ENCODE results near the gene RABL3. TPM values are rescaled to one million over a fixed set of nuclear protein-coding genes. Genes with fewer than 3 reads are reported as not detected.

RABL3 gene
- total and polyA plus RNA-seq, 2 of the 4 experiments (the other 2 are of a cell fraction), result 5.3 to 17.0 TPM

DNA sequence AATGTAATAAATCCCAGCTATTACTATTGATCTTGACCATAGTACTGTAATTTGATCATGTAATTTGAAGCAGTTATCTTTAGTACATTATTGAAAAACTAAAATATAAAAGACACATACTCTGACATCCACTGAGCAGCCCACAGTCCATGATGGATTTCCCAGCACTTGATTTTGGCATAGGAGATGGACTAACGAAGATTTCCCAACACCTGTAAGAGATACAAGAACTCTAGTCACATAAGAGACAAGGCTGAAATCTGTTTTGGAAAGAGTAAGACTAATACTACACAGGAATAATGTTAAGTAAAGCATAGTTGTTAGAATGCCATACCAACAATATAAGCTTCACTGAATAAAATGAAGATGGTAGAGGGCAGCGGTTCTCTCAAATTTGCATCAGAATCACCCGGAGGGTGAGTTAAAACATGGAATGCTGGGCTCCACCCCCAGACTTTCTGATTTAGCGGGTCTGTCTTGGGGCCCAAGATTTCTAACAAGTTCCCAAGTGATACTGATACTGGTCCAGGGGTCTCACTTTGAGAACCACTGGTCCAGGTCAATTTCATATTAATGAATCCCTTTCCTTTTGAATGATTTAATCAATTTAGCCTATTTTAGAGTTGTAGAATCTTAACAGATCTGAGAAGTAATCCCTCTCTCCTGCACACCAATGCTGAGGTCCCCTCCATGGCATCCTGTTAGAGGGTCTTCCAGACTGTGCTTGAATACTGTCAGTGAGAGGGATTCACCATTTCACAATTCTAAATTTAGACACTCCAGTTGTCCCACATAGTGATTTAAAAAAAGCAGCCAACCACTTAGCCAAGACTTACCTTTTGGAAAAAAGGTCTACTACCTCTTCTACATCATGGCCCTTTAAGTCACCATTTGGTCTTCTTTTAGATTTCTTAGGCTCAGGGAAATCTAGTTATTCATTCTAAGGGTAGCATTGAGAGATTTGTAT, 11.5 kb downstream of the RABL3 start (continued):
- no peak for TF ChIP-seq ELK1 (IDR thresholded peaks at IDR 0.05; ENCODE audit: borderline replicate concordance, low read depth, low read length)

- H2AFZ ChIP-seq (replicated peaks; ENCODE audit: low read length, poor library complexity), result no peak overlapping the region
- H3K4me1 ChIP-seq (ENCODE audit: control insufficient read depth, insufficient read depth, low read length), result peaks cover 1% of the 10 kb centered on the region; the same call in 1 of the 2 replicates
- H2BK15ac ChIP-seq (ENCODE audit: low read depth, low read length), result no peak overlapping the region
- no TSS peak for BruUV-seq (replicated peaks)
- no peaks in the 10 kb centered on the region for H3K9me1 ChIP-seq (ENCODE audit: insufficient read depth, low read length)
- H2AK5ac ChIP-seq (ENCODE audit: low read depth, low read length), result no peak overlapping the region
- H2BK5ac ChIP-seq (ENCODE audit: low read depth, low read length, poor library complexity, severe bottlenecking), result no peak overlapping the region
- CTCF ChIA-PET, result no interaction called here
- H2AK9ac ChIP-seq (replicated peaks; ENCODE audit: low read depth, low read length, poor library complexity), result no peak overlapping the region
- H3K9ac ChIP-seq (ENCODE audit: low read depth, low read length), result no peak overlapping the region
- no peak overlapping the region for H3K4ac ChIP-seq (ENCODE audit: low read depth, low read length)
- DNase-seq, result peak; percentile 23
- H3K79me1 ChIP-seq (ENCODE audit: low read depth in 1 of 2, low read length in 2 of 2), result peaks cover 0 to 12% of the 10 kb centered on the region in 2 experiments; a peak in 3 of 4 replicates
- H3K4me2 ChIP-seq (ENCODE audit: low read depth, low read length), result no peak overlapping the region
- no peaks in the 10 kb centered on the region for H3K27me3 ChIP-seq (ENCODE audit: control insufficient read depth, insufficient read depth, low read length)
- no peaks in the 10 kb centered on the region for H4K20me1 ChIP-seq (ENCODE audit: insufficient read depth, low read length)
- no peaks in the 10 kb centered on the region for H3K36me3 ChIP-seq (ENCODE audit: control insufficient read depth, insufficient read depth, low read length)
- ATAC-seq (ENCODE audit: low read depth), result peak; percentile 59
- in situ Hi-C loops (cut with MboI; ENCODE audit: low sequenced_read_pairs), result no loop called here
- H3K18ac ChIP-seq (ENCODE audit: low read depth, low read length), result no peak overlapping the region
- H3K9me3 ChIP-seq (ENCODE audit: control insufficient read depth, insufficient read depth, low read length), result no peaks in the 10 kb centered on the region
- no peak overlapping the region for H3K56ac ChIP-seq (ENCODE audit: extremely low read depth, insufficient read depth, low read length)
- H4K5ac ChIP-seq (ENCODE audit: low read depth, low read length), result no peak overlapping the region
- no peak for TF ChIP-seq MXI1 (IDR thresholded peaks at IDR 0.05; ENCODE audit: borderline replicate concordance, low read depth, low read length)
- no peak for TF ChIP-seq SMC3 (IDR thresholded peaks at IDR 0.05; ENCODE audit: low read depth, low read length)
- no peak for TF ChIP-seq RFX5 (IDR thresholded peaks at IDR 0.05; ENCODE audit: low read depth, low read length)
- no peak for TF ChIP-seq BHLHE40 (IDR thresholded peaks at IDR 0.05; ENCODE audit: low read depth, low read length)
- TF ChIP-seq USF2 (IDR thresholded peaks at IDR 0.05; ENCODE audit: low read depth, low read length), result no peak
- TF ChIP-seq RAD21 (IDR thresholded peaks at IDR 0.05; ENCODE audit: low read length), result no peak
- no peak for TF ChIP-seq RCOR1 (IDR thresholded peaks at IDR 0.05; ENCODE audit: insufficient replicate concordance, low read length)
- TF ChIP-seq NFE2L2 (IDR thresholded peaks at IDR 0.05; ENCODE audit: low read depth, low read length), result no peak
- no peak for TF ChIP-seq MAZ (IDR thresholded peaks at IDR 0.05; ENCODE audit: borderline replicate concordance, low read depth, low read length)
- TF ChIP-seq FOS (IDR thresholded peaks at IDR 0.05; ENCODE audit: low read depth, low read length), result no peak
- no peak for TF ChIP-seq POLR2A (IDR thresholded peaks at IDR 0.05; ENCODE audit: low read depth, low read length)
- TF ChIP-seq MAFK (IDR thresholded peaks at IDR 0.05; ENCODE audit: low read depth, low read length), result no peak
- POLR2A ChIA-PET (ENCODE audit: unreplicated experiment), result no interaction called here
- WGBS, 2 experiments (ENCODE audit: extremely low coverage in 2 of 2, insufficient read length in 1 of 2), result no CpG with 5 or more reads among the region's 1 CpG
- dilution Hi-C loops (cut with HindIII; ENCODE audit: low sequenced_read_pairs, unreplicated experiment), result no loop called here
- H3K14ac ChIP-seq (replicated peaks; ENCODE audit: low read depth, low read length), result no peak overlapping the region
- no peak overlapping the region for H2BK20ac ChIP-seq (ENCODE audit: low read depth, low read length)
- no peak overlapping the region for H3K4me3 ChIP-seq (ENCODE audit: insufficient read depth, low read depth, low read length)
- intact Hi-C loops (cut with micrococcal nuclease), result no loop called here
- no peak overlapping the region for H4K91ac ChIP-seq (ENCODE audit: insufficient read depth, low read depth, low read length)
- H4K8ac ChIP-seq (ENCODE audit: low read depth in 2 of 2, low read length in 2 of 2), result no peak overlapping the region
- no peak overlapping the region for H2BK120ac ChIP-seq (ENCODE audit: low read depth, low read length)
- no peak overlapping the region for H3K27ac ChIP-seq (ENCODE audit: insufficient read depth, low read length)
- H3K23ac ChIP-seq (ENCODE audit: low read depth, low read length), result no peak overlapping the region
Measured at GRCh38 chr3:120726791-120727190, 15.5 kb downstream of the RABL3 start.
